ENCODE results near the gene HOXC9. TPM values are rescaled to one million over a fixed set of nuclear protein-coding genes. Genes with fewer than 3 reads are reported as not detected.
A peak's percentile ranks its signal among the peaks of the same experiment; 100 is the strongest.

Gene HOXC9
- total RNA-seq, 1 experiment from 2014 or later, result not detected

DNA sequence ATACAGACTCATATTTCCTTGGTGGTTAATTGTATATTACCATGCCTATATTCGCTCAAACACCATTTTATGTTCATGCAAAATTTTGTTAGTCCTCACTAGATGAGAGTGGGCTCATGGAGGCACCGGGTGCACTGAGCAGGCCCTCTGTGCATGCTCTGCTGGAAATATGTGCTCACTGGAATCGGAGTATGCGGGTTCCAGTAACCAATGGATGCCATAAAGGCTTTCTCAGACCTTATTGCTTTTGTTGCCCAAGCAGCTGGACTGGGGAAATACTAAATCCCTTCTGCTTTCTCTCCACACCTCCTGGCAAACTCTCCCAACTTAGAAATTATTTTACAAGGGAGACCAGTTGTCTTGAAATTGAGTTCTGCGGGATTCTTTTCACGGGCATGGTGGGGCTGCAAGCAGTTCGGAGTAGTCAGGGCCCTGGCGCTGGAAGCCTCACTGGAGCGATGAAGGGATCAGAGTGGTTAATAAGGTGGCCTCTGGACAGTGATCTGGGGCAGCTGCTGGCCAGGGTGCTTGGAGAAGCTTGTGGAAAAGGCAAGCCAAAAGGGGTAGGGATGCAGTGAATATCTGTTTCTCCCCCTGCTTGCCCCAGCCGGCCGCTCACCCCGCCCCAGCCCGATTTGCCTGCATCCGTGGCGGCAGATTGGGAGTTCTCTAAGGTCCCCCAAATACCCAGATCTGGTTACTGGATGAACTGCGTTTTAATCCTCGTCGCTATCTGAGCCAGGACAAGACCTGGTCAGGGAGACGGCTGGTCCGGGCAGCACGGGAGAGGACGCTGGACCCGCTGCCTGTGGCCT, 20.8 kb downstream of the HOXC9 start:
- Mint-ChIP-seq H3K27me3 (ENCODE audit: low read depth) (peaks cover 99% of the 10 kb centered on the region), H3K4me1 (peaks cover 25% of the 10 kb centered on the region), H3K9me3 (no peaks in the 10 kb centered on the region), H3K4me3 (no peak overlapping the region), H3K27ac (no peak overlapping the region), H3K36me3 (no peaks in the 10 kb centered on the region; the same call in 1 of the 2 replicates)
- ATAC-seq, result no peak
- DNase-seq (ENCODE audit: low spot score), result no peak
- ChIA-PET CTCF (interaction anchor here (0.6 to 2.1 kb wide), 9 partner anchors 11 to 187 kb away, joined by 3 to 9 read pairs (median 6); partner anchors contain the start of genes HOXC10, HOXC11 and HOXC8), POLR2A (no interaction called here)
- TF ChIP-seq ZNF138 (CRISPR knock-in tag; conservative IDR thresholded peaks at IDR 0.05) (no peak), CREB1 (CRISPR knock-in tag; IDR thresholded peaks at IDR 0.05) (no peak)

DNA sequence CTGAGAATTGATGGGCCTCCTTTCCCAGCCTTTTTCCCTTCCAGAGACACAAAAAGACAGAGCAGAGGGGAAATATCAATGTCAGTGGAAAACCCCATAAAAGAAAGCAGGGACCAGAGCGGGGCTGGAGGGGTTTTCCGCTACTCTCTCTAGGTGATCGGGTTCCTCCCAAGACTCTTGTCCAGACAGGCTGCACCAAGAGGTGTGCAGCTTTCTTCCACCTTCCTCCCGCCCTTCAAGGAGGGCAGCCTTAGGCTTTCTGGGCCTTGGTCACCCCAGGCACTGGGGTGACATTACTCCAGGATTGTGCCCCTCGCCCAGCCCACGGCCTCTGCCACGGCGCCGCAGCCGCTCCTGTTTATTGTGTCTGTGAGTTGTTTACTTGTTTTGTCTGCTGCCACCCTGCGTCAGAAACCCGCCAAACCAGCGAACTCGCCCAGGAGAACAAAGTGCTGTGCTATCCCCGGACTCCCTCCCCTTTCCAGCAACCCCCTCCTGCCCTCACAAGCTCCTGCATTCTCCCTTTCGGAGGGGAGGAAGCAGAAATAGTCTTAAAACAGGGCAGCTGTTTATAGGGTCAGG, 21.6 kb downstream of the HOXC9 start:
- H3K9me3 Mint-ChIP-seq, result no peaks in the 10 kb centered on the region
- H3K27me3 Mint-ChIP-seq (ENCODE audit: low read depth), result peaks cover 99% of the 10 kb centered on the region
- no peaks in the 10 kb centered on the region; the same call in 1 of the 2 replicates for H3K36me3 Mint-ChIP-seq
- peak; percentile 79 for DNase-seq (ENCODE audit: low spot score)
- TF ChIP-seq, protein P1, sequence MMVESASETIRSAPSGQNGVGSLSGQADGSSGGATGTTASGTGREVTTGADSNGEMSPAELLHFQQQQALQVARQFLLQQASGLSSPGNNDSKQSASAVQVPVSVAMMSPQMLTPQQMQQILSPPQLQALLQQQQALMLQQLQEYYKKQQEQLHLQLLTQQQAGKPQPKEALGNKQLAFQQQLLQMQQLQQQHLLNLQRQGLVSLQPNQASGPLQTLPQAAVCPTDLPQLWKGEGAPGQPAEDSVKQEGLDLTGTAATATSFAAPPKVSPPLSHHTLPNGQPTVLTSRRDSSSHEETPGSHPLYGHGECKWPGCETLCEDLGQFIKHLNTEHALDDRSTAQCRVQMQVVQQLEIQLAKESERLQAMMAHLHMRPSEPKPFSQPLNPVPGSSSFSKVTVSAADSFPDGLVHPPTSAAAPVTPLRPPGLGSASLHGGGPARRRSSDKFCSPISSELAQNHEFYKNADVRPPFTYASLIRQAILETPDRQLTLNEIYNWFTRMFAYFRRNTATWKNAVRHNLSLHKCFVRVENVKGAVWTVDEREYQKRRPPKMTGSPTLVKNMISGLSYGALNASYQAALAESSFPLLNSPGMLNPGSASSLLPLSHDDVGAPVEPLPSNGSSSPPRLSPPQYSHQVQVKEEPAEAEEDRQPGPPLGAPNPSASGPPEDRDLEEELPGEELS (CRISPR knock-in tag; IDR thresholded peaks at IDR 0.05), result peak; percentile 99
- TF ChIP-seq, protein P2, sequence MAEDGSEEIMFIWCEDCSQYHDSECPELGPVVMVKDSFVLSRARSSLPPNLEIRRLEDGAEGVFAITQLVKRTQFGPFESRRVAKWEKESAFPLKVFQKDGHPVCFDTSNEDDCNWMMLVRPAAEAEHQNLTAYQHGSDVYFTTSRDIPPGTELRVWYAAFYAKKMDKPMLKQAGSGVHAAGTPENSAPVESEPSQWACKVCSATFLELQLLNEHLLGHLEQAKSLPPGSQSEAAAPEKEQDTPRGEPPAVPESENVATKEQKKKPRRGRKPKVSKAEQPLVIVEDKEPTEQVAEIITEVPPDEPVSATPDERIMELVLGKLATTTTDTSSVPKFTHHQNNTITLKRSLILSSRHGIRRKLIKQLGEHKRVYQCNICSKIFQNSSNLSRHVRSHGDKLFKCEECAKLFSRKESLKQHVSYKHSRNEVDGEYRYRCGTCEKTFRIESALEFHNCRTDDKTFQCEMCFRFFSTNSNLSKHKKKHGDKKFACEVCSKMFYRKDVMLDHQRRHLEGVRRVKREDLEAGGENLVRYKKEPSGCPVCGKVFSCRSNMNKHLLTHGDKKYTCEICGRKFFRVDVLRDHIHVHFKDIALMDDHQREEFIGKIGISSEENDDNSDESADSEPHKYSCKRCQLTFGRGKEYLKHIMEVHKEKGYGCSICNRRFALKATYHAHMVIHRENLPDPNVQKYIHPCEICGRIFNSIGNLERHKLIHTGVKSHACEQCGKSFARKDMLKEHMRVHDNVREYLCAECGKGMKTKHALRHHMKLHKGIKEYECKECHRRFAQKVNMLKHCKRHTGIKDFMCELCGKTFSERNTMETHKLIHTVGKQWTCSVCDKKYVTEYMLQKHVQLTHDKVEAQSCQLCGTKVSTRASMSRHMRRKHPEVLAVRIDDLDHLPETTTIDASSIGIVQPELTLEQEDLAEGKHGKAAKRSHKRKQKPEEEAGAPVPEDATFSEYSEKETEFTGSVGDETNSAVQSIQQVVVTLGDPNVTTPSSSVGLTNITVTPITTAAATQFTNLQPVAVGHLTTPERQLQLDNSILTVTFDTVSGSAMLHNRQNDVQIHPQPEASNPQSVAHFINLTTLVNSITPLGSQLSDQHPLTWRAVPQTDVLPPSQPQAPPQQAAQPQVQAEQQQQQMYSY (CRISPR knock-in tag; IDR thresholded peaks at IDR 0.05), result no peak
- peak; percentile 93; the same call in 1 of the 2 replicates for TF ChIP-seq FOXP1 (CRISPR knock-in tag; IDR thresholded peaks at IDR 0.05; ENCODE audit: borderline replicate concordance)
- POLR2A ChIA-PET, result interaction anchor here (0.5 kb wide), 1 partner anchor 179 kb away, joined by 3 read pairs; no protein-coding TSS in a partner anchor
- peak; percentile 21 for ATAC-seq
- CTCF ChIA-PET, result interaction anchor here (0.9 to 2.1 kb wide), 10 partner anchors 11 to 193 kb away, joined by 3 to 9 read pairs (median 6); partner anchors contain the start of genes HOXC10, HOXC11, HOXC5 and HOXC8
- H3K27ac Mint-ChIP-seq, result no peak overlapping the region
- H3K4me1 Mint-ChIP-seq, result peaks cover 29% of the 10 kb centered on the region
- no peak overlapping the region; the same call in 1 of the 2 replicates for H3K4me3 Mint-ChIP-seq

DNA sequence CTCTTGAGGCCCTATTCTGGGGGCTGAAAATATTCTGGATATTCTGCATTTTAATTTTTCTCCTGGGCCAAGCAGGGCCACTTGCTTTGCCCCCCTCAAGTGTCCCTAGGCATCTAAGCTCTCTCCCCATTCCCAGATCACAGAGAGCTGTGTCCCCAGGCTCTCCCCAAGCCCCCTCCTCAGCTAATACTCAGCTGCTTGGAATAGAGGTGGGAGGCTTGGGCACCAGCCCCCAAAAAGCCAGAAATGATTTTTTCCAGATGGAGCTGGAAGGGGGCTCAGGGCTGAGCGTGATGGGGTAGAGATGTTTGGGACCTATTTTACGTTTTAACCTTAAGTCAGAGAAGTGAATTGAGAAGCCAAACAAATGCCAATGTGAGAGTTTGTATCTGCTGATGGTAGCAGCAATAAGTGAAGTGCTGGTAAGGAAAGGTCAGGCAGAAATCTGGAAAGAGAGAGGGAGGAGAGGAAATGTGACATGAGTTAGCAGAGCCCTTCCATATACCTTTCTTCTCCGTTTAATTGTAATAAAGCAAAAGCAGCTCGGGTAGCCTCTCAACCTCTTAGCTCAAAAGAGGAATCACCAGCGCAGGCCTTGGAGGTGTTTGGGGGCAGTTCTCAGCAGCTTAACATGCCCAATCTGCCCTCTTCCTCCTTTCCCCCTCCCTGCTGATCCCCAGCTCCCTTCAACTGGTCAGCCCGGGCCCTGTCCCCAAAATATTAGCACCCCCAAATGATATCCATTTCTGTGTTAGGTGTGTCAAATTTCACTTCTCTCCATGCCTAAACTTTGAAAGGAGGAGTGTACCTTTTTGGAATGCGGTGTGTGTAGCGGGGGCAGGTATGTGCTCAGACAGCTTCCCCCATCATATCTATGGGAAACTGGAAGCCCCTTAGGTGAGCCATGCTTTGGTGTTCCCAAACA, 23.3 kb downstream of the HOXC9 start:
- Mint-ChIP-seq H3K9me3 (no peaks in the 10 kb centered on the region), H3K36me3 (no peaks in the 10 kb centered on the region; the same call in 1 of the 2 replicates), H3K27me3 (ENCODE audit: low read depth) (peaks cover 99% of the 10 kb centered on the region), H3K27ac (no peak overlapping the region), H3K4me1 (peaks cover 22% of the 10 kb centered on the region), H3K4me3 (no peak overlapping the region)
- ATAC-seq, result no peak
- ChIA-PET POLR2A (interaction anchor here (0.5 to 1.5 kb wide), 2 partner anchors 176 to 178 kb away, joined by 3 to 4 read pairs; no protein-coding TSS in a partner anchor), CTCF (interaction anchor here (0.9 to 3.9 kb wide), 9 partner anchors 9 to 191 kb away, joined by 3 to 25 read pairs (median 9); partner anchors contain the start of genes HOXC5, HOXC8 and SMUG1)
- TF ChIP-seq GABPB1 (CRISPR knock-in tag; IDR thresholded peaks at IDR 0.05) (no peak), RORB (CRISPR knock-in tag; IDR thresholded peaks at IDR 0.05) (no peak)
- no peak for DNase-seq (ENCODE audit: low spot score)

DNA sequence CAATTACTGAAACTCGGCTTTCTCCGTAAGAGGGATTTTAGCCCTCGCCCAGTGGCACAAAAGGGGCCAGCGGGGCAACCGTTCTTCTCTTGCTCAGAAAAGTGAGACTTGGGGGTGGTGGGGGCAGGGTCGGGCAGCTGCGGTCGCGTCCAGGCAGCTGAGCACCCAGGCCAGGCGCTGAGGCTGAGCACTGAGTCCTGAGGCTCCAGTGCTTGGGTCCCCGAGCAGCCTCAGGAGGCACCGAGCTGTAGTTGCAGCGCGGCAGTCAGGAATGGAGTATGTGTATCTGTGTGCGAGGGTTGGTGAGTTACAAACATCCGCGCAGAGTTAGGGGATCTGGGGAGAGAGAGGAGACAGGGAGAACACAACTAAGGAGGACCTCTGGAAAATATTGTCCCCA, 24.2 kb downstream of the HOXC9 start:
- no peaks in the 10 kb centered on the region; the same call in 1 of the 2 replicates for H3K36me3 Mint-ChIP-seq
- no peak overlapping the region for H3K4me3 Mint-ChIP-seq
- CTCF ChIA-PET, result interaction anchor here (0.9 to 3.9 kb wide), 9 partner anchors 9 to 191 kb away, joined by 3 to 25 read pairs (median 9); partner anchors contain the start of genes HOXC5, HOXC8 and SMUG1
- peaks cover 100% of the 10 kb centered on the region for H3K27me3 Mint-ChIP-seq (ENCODE audit: low read depth)
- DNase-seq (ENCODE audit: low spot score) (no peak), ATAC-seq (peak; percentile 55)
- peaks cover 24% of the 10 kb centered on the region for H3K4me1 Mint-ChIP-seq
- H3K27ac Mint-ChIP-seq, result no peak overlapping the region
- POLR2A ChIA-PET, result interaction anchor here (0.5 to 1.5 kb wide), 2 partner anchors 175 to 177 kb away, joined by 3 to 4 read pairs; no protein-coding TSS in a partner anchor
- no peaks in the 10 kb centered on the region for H3K9me3 Mint-ChIP-seq
- TF ChIP-seq, protein P3, sequence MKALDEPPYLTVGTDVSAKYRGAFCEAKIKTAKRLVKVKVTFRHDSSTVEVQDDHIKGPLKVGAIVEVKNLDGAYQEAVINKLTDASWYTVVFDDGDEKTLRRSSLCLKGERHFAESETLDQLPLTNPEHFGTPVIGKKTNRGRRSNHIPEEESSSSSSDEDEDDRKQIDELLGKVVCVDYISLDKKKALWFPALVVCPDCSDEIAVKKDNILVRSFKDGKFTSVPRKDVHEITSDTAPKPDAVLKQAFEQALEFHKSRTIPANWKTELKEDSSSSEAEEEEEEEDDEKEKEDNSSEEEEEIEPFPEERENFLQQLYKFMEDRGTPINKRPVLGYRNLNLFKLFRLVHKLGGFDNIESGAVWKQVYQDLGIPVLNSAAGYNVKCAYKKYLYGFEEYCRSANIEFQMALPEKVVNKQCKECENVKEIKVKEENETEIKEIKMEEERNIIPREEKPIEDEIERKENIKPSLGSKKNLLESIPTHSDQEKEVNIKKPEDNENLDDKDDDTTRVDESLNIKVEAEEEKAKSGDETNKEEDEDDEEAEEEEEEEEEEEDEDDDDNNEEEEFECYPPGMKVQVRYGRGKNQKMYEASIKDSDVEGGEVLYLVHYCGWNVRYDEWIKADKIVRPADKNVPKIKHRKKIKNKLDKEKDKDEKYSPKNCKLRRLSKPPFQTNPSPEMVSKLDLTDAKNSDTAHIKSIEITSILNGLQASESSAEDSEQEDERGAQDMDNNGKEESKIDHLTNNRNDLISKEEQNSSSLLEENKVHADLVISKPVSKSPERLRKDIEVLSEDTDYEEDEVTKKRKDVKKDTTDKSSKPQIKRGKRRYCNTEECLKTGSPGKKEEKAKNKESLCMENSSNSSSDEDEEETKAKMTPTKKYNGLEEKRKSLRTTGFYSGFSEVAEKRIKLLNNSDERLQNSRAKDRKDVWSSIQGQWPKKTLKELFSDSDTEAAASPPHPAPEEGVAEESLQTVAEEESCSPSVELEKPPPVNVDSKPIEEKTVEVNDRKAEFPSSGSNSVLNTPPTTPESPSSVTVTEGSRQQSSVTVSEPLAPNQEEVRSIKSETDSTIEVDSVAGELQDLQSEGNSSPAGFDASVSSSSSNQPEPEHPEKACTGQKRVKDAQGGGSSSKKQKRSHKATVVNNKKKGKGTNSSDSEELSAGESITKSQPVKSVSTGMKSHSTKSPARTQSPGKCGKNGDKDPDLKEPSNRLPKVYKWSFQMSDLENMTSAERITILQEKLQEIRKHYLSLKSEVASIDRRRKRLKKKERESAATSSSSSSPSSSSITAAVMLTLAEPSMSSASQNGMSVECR (CRISPR knock-in tag; IDR thresholded peaks at IDR 0.05; ENCODE audit: borderline replicate concordance), result no peak
- no peak for TF ChIP-seq ZNF416 (CRISPR knock-in tag; IDR thresholded peaks at IDR 0.05)
- no peak for TF ChIP-seq ZNF423 (CRISPR knock-in tag; IDR thresholded peaks at IDR 0.05)
- TF ChIP-seq, protein P4, sequence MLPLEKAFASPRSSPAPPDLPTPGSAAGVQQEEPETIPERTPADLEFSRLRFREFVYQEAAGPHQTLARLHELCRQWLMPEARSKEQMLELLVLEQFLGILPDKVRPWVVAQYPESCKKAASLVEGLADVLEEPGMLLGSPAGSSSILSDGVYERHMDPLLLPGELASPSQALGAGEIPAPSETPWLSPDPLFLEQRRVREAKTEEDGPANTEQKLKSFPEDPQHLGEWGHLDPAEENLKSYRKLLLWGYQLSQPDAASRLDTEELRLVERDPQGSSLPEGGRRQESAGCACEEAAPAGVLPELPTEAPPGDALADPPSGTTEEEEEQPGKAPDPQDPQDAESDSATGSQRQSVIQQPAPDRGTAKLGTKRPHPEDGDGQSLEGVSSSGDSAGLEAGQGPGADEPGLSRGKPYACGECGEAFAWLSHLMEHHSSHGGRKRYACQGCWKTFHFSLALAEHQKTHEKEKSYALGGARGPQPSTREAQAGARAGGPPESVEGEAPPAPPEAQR (CRISPR knock-in tag; IDR thresholded peaks at IDR 0.05), result no peak

Data from WTC11 (cell line).